ENCODE results near the gene STUM. TPM values are rescaled to one million over a fixed set of nuclear protein-coding genes. Genes with fewer than 3 reads are reported as not detected.

STUM gene
- total RNA-seq, 1 experiment from 2014 or later: 0.11 TPM

DNA sequence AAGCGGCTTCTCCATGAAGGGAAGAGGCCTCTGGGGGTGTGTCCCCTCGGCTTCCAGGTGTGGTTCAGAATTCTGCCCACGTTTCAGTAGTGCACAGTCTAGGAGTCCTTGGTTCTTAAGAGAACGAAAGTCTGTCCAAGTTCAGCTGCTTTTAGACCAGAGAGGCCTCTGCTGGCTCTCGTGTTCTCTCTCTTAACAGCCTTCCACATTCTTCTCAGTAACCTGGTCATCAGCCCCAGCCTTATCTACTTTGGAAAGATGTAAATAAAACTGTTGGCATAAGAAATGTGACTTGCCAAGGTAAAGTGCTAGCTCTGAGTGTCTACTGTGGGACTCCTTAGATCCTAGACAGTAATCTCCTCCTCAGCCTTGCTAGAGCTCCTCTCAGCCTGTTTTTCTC is 15.3 kb upstream of the STUM start:
- H3K27ac Mint-ChIP-seq: no peak overlapping the region
- no peaks in the 10 kb centered on the region for H3K79me2 ChIP-seq (ENCODE audit: insufficient read depth, low read length)
- no peak overlapping the region for H3K4me3 Mint-ChIP-seq
- H3K23me2 ChIP-seq (ENCODE audit: insufficient read length, low read depth, low read length, poor library complexity, severe bottlenecking): no peaks in the 10 kb centered on the region
- H3K9me3 Mint-ChIP-seq: no peaks in the 10 kb centered on the region
- H3K4me2 ChIP-seq (ENCODE audit: insufficient read depth, insufficient read length, low read length): no peak overlapping the region
- no peaks in the 10 kb centered on the region for H3K27me3 ChIP-seq (ENCODE audit: insufficient read depth, low read length)
- H3K23ac ChIP-seq (ENCODE audit: insufficient read length, low read depth, low read length): no peak overlapping the region
- no peaks in the 10 kb centered on the region; a peak in 1 of 7 replicates for H3K36me3 Mint-ChIP-seq (ENCODE audit: insufficient read depth in 1 of 3, low read depth in 3 of 3)
- no peaks in the 10 kb centered on the region for H3K79me1 ChIP-seq (ENCODE audit: insufficient read depth, low read depth, low read length, poor library complexity, severe bottlenecking)
- no peak overlapping the region for H2BK15ac ChIP-seq (ENCODE audit: low read depth, low read length)
- no peak overlapping the region for H2BK20ac ChIP-seq (ENCODE audit: low read depth, low read length, poor library complexity, severe bottlenecking)
- no peak overlapping the region for H2BK12ac ChIP-seq (ENCODE audit: insufficient read length, low read depth, low read length)
- H3K4me1 Mint-ChIP-seq: peaks cover 13 to 15% of the 10 kb centered on the region in 2 experiments
- H3K27me3 Mint-ChIP-seq (ENCODE audit: low read depth): peaks cover 26% of the 10 kb centered on the region
- H2BK120ac ChIP-seq (ENCODE audit: low read depth, low read length, poor library complexity, severe bottlenecking): no peak overlapping the region
- no peak overlapping the region for H4K91ac ChIP-seq (ENCODE audit: insufficient read length, low read depth, low read length)
- no peak overlapping the region for H4K5ac ChIP-seq (ENCODE audit: insufficient read length, low read depth, low read length)
- H3K56ac ChIP-seq (ENCODE audit: insufficient read length, low read depth, low read length): no peak overlapping the region
- TF ChIP-seq, protein P1, sequence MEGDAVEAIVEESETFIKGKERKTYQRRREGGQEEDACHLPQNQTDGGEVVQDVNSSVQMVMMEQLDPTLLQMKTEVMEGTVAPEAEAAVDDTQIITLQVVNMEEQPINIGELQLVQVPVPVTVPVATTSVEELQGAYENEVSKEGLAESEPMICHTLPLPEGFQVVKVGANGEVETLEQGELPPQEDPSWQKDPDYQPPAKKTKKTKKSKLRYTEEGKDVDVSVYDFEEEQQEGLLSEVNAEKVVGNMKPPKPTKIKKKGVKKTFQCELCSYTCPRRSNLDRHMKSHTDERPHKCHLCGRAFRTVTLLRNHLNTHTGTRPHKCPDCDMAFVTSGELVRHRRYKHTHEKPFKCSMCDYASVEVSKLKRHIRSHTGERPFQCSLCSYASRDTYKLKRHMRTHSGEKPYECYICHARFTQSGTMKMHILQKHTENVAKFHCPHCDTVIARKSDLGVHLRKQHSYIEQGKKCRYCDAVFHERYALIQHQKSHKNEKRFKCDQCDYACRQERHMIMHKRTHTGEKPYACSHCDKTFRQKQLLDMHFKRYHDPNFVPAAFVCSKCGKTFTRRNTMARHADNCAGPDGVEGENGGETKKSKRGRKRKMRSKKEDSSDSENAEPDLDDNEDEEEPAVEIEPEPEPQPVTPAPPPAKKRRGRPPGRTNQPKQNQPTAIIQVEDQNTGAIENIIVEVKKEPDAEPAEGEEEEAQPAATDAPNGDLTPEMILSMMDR (conservative IDR thresholded peaks at IDR 0.05): no peak
- no peak overlapping the region for H4K8ac ChIP-seq (replicated peaks; ENCODE audit: insufficient read length, low read depth, low read length)
- H3K4ac ChIP-seq (ENCODE audit: low read depth, low read length): no peak overlapping the region
- no peak overlapping the region for H3K9ac ChIP-seq (ENCODE audit: extremely low read depth, insufficient read length, low read length)
- H2BK5ac ChIP-seq (ENCODE audit: insufficient read length, low read length): no peak overlapping the region
- H3K18ac ChIP-seq (ENCODE audit: insufficient read length, low read depth, low read length): no peak overlapping the region
- no peaks in the 10 kb centered on the region for H3K4me1 ChIP-seq (ENCODE audit: insufficient read depth, low read length)
- H3K9me3 ChIP-seq (ENCODE audit: control insufficient read depth, low read depth, low read length): no peaks in the 10 kb centered on the region
- no peaks in the 10 kb centered on the region for H4K20me1 ChIP-seq (ENCODE audit: control insufficient read depth, insufficient read depth, insufficient read length)
- no peak overlapping the region for H3T11ph ChIP-seq (ENCODE audit: low read length)
- DNase-seq: no peak
- H2AK5ac ChIP-seq (ENCODE audit: insufficient read length, low read length): no peak overlapping the region
- no peak overlapping the region for H3K27ac ChIP-seq (ENCODE audit: insufficient read length, low read depth, low read length)
- WGBS (ENCODE audit: extremely low coverage, insufficient read length, low lambda C conversion rate): no CpG with 5 or more reads among the region's 5 CpGs
- no peak overlapping the region for H2AFZ ChIP-seq (ENCODE audit: low read length)
- H3K14ac ChIP-seq (ENCODE audit: insufficient read depth, low read length): no peak overlapping the region

All from H9 (cell line).